TTC549 (cell line): ENCODE measurements around the gene TTLL11.

Source experiments
- FAIRE-seq: peaks from 2 replicates; lab custom pipeline; 2012; peaks lifted over from hg19 to GRCh38; lab: Jason Lieb, UNC

Gene TTLL11

DNA sequence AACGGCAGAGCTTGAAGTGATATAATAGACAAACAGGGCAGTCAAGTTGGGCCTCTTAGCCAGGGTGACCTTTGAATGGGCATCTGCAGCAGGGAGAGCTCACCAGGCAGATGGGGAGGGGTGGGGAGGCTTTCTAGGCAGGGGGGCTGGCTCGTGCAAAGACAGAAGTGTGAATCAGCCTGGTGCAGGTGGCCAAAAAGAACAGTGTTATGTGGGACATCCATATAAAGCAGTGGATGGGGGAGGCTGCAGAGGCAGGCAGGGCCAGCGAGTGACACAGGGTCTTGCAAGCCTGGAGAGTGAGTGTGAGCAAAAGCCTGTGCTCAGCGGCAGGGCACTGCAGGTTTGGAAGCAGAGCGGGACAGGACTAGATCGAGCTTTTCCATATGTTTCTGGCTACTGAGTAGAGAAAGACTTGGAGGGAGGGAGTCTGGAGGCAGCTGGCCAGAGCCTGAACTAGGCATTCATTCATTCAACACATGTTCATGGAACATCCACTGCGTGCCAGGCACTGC, 14.2 kb upstream of the TTLL11 start:
- FAIRE-seq = no peak

DNA sequence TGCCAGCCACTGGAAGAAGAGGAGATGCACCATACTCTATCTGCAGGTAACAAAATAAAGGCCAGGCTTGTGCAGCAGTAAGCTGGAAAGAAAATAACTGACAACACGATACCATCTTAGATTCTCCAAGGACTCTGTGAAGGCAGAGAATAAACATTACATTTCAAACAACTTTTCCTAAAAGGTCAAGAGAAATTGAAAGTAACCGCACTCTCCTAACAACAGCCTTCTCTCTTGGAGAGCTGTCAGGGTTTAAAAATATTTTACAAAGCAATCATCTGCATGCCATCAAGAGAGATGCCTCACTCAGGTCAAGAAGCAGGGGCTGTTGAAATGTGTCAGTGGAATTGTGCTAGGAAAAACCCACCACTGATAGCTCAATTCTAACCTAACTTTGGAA, 13.5 kb upstream of the TTLL11 start:
- FAIRE-seq = no peak

DNA sequence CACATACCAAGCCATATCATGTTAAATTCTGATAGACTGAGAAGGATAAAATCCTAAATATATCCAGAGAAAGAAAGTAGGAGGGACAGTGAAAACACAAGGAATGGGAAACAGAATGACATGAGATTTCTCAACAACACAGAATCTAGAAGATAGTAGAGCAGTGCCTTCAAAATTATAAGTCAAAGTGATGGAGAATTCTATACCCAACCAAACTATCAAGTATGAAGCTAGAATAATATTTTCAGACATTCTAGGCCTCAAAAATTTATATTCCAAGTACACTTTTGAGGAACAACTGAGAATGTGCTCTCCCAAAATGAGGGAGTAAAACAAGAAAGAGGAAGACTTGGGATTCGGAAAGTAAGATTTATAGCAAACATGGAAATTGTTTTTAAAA, 10.9 kb upstream of the TTLL11 start:
- no peak for FAIRE-seq

DNA sequence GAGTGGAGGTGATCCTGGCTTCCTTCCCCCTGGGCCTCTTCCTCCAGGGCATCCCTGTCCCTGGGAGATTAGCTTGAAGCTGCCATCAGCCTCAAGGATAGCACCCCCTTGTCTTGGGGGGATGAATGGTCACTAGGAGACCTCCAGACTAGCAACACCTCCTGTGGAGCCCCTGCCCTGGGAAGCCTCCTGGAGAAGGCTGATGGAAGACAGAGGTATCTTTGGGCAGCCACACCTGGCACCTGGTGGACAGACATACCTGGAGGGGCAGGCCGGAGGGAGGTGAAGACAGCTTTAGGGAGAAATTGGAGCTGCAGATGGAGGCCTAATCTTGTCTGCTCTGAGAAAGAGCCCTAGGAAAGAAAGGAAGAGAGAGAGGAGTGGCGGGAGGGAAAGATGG, 9.0 kb upstream of the TTLL11 start:
- FAIRE-seq = no peak

DNA sequence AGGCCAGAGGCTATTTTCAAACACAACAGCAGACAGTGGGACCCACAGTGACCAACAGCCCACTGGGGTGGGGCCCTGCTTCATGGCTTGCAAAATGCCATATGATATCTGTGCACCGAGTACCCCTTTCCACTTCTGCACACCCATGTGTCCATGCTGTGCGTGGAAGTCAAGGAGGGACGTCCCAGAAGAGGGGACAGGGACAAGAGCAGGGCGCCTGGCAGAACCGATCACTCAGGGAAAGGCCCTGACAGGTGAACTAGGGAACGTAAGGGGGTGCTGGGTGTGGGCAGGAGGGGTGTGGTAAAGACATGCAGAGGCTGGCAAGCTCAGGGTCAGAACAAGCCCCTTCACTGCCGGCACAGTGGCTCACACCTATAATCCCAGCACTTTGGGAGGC, 7.6 kb upstream of the TTLL11 start:
- FAIRE-seq = no peak

DNA sequence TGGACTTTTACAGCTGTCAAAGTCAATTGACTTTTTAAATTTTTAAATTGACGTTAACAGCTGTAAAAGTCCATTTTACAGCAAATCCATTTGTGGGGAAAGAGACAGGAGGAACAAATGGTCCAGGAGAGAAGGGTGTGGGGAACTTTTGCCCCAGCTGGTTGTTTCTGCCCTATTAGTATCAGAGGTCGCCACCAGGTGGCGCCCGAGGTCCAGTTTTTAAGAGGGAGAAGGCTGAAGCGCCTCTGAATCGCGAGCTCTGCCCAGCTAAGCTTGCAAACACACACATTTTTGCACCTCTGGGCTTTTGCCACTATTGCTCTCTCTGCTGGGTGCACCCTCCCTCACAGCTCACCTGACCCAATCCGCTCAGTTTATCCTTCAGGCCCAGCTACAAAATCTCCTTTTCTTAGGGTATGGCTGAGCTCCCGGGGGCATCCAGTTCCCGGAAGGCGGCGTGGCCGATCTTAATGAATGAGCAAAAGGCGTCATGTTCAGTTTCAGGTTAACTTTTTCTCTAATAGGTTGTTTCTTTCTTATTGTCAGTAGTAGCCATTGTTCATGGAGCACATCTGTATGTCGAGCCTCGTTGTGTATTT, 6.3 kb upstream of the TTLL11 start:
- FAIRE-seq = no peak

DNA sequence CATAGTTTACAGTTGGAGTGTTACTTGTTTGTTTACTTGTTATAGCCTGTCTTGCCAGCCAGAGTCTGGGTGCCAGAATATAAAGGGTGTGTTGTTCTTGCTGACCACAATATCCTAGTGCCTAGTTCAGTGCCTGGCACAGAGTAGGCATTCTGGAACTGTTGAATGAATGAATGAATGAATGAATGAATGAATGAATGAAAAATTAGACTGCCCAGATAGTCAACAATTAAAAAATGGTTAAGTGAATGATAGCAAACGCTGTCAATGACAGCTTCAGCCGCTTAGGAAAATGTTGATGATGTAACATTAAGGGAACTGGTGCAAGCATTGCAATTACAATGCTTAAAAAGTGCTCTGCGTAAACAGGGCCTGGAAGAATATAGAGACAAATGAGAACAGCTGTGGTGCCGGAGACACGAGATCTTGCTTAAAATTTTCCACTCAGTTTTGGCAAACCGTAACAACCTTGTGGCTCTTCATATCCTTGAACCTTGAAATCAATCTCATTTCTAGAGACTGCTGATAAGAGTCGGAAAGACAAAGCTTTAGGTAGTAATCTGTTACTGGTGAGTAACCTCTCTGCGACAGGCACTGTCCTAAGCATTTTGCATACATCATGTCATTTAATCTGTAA, 4.7 kb upstream of the TTLL11 start:
- no peak for FAIRE-seq

DNA sequence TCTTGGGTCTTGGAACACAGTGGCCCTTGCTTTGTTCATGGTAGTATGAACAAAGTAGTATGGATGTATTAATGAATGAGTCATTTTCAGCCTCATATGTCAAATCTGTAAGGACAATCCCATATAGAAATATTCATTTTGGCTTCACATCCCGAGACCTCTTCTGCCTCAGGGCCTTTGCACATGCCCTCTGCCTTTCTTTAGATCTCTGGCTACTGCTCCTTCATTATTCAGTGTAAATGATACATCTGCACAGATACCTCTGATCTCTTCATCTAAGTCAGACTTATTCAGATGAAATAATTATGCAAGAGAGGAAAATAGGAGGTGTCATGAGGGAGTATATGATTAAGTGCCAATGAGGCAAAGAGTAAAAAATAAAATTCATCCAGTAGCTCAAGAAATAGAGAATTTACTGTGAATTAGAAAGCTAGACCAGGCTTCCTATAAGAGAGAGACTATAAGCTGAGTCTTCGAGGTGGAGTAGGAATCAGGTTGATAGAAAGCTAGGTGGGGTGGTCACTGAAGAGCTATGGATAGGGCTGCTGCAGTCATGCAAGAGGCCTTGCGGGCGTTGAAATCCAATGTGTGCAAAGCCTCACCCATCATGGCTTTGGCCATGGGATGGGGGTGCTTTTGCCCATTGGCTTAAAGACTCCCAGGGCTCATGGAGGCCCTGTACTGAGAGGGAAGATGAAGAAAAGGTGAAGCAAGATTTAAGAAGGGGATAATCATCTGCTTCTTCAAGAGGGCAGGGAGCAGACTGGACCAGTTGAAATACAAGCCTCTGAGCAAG, 3.7 kb upstream of the TTLL11 start:
- FAIRE-seq = no peak

DNA sequence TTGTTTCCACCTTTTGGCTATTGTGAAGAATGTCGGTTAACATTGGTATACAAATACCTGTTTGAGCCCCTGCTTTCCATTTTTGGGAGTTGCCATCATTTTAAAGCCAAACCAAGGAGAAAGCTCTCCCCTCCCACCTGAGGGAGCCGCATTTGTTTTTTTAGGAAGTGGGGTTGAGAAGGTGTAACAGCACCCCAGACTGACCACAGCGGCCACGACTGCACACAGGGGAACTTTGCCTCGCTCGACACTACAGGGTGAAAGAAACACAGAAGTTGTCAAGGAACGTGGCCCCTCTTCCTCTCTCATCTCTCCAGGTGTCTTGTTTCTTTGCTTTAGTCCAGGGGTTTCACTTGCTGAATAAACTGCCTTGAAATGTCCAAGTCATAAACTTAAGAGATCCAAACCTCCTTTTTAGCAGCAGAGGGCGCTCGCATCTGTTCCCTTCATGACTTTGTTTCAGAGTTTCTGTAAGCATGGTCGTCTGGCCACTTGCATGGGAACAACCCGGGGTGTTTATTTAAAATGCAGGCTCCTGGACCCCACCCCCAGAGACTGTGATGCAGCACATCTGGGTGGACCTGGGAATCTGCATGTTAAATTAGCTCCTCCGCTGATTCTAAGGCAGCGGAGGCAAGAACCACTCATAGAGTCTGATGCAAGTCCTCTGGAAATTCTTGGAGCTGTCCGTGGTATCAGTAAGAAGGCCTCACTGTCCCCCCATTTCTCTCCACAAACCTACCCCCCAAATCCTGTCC, 2.1 kb upstream of the TTLL11 start:
- no peak for FAIRE-seq

DNA sequence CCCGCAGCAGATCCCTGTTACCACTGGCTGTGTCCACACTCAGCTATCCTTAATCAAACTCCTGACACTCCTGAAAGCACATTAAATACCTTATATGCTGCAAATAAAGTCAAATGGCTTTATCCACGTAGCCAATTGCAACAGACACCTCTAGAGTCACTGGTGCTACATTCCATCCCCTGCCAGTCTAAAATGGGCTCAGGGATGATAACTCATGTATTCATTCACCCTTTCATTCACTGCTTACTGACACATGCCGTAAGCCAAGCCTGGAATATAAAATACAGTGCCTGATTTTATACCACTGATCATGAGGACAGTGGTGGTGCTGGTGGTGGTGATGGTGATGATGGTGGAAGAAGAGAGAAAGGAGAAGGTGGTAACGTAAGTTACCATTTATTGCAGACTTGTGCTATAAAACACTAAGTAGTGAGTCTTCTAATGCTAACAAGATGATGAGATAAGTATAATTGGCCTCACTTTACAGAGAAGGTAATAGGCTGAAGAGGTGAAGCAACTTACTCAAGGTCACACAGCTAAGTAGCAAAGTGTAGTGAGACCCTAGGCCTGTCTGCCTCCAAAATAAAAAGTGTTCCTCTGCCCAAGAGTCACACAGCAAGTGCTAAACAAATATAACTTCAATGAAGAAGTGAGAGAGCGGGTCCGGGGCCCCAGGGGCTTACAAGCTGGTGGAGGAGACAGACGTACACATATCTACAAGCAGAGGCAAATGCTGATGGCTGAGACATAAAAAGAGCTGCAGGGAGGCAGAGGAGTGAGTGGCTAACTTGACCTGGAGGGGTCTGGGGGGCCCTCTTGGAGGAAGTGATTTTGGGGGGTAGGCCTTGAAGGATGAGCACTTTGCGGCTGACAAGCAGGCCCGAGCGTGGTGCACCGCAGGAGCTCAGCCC, 1.2 kb downstream of the TTLL11 start:
- FAIRE-seq = no peak

DNA sequence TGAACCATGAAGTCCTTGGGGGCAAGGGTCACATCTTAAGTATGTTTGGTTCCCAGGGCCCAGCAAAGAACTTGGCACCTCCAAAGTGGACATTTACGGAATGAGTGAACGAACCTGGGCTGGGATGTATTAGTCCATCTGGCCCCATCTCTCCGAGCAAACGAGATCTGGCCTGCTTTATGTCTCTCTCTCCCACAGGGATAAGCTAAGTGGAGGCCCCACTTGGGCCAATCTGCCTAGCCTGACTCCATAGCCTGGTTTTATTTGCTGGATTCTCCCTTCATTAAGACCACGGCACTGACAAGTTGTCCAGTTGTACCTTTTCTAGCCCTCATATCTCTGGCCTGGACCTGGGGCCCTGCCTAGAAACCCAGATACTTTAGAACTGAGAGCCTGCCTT, 2.1 kb downstream of the TTLL11 start:
- no peak for FAIRE-seq

DNA sequence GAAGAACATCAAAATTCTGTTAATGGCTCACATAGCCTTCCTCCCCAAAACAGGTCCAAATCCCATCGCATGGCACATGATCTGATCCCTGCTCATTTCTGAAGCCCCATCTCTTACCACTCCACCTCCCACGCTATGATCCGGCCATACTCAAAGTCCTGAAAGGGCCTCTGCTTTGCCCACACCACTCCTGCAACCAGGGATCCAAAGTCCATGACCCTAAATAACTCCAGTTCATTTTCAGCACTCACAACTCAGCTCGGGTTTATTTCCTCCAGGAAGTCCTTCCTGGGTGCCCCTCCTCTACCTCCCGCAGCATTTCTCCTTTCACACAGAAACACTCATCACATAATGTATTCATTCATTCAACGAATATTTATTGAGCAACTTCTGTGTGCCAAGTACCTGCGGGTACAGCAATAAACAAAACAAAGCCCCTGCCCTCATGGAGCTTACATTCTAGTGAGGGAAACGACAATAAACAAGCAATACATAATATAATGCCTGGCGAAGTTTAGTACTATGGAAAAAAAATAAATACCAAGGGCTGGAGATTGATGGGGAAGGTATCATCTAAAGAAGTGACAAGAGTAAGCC, 2.7 kb downstream of the TTLL11 start:
- no peak for FAIRE-seq

DNA sequence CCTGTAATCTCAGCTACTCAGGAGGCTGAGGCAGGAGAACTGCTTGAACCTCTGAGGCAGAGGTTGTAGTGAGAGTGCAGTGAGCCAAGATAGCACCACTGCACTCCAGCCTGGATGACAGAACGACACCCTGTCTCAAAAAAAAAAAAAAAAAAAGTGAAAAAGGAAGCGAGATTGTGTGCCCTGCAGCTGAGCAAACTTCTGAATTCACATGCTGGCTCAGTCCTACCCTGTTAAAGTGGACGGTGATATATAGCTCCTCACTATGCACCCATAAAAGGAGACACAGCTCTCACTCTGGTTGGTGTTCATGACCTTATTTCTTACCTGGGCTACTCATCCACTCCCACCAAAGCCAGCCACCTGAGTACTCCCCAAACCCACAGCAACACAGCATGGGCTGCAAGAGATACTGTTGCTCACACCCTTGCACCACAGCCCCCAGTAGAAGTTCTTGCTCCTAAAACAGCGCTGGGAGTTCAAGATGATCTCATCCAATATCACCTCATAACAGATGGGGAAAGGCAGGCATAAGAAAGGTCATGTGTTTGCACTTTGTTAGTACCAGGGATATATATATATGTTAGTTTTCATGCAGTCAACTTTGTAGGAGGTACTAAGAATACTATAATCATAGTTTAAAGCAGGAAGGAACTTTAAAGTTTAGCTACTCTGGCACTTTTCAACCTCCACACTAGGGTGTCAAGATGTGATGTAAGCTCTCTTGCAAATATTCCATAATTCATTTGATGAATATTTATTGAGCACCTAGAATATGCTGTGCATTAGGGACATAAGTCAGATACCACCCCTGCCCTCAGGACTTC, 4.0 kb downstream of the TTLL11 start:
- FAIRE-seq = no peak

DNA sequence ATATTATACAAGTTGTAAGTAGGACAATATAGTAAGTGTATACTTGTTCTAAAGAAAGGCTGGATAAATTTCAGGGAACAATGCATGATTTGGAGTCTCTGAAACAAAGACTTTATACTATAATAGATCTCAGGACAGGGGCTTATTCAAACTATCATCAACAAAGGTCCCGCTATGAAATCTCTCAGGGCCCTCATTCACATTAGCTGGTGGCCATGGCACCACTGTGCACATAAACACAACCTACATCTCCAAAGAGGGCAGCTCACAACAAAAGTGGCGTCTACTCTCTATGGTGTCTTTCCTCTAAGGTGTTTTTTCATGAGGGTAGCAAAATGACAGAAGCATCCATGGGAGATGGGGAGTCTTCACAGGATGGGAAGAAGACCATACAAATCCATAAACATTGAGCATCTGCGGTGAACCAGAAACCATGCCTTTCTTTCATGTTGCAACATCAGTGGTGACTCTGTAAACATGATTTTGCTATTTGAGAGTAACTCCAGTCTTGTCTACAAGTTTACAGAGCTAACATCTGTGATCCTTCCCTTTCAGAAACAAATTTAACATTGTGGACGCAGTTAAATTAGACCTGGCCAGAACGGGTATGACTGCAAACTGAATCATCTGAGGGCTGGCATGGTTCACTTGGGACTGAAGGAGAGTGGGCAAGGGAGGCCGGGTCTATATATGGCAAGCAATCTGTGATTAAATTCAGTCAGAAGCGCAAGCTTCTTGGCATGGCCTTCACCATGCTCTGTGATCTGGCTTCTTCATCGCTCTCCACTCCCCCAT, 5.5 kb downstream of the TTLL11 start:
- FAIRE-seq = no peak

DNA sequence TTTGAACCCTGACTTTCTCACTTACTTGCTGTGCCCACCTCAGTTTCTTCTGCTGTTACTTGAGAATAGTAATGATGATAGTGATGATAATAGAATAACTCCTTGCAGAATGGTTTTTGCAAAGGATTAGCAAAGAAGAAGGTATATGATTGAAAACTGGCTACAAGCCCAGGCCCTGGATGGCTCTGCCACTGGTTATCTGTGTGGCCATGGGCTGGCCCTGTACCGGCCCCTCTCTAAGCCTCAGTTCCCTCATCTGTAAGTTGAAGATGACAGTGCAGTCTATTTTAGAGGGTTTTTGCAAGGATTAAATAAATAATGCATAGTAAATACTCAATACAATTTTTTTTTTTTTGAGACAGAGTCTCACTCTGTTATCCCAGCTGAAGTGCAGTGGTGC, 6.2 kb downstream of the TTLL11 start:
- no peak for FAIRE-seq

DNA sequence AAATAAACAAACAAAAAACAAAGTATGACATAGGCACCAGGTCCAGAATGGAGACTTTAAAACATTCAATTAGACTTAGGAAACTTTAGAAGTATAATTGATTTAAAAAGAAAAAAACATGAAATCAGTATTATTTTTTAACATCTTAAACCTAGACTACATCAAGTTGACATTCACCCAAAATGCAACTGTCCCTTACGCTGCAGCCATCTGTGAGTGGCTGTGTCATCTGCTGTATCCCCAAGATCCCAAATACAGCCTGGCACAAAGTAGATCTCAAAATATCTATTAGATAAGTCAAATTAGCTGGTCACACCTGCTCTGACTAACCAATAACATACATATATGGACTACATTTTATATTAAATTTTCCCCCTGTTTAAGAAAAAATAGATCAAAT, 7.8 kb downstream of the TTLL11 start:
- FAIRE-seq = no peak

DNA sequence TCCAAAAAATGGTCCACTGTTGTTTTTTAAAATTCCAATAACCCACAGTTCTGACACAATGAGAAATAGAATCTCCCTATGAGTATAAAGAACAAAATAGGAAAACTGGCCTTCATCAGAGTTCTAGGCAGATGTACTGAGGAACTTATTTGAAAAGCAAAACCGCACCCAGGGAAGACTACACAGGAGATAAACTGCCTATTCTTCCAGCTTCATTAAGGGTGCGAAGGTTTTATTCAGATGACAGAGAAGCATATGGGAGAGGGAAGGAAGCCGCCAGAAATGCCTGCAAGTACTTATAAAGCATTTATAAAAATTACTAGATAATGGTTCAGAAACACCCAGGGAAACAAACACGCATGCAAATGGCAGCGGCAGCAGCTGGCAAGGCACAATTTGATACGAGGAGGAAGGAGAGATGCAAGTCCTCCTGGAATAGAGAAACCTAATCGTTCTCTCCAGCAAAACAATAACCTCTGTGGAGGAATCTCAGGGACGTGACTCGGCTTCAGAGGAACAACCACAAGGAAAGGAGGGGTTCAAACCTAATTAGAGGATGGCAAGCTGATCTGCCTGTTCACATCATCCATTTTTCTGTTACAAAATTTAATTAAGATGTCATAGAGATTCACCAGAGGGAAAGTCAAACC, 9.0 kb downstream of the TTLL11 start:
- FAIRE-seq = no peak

DNA sequence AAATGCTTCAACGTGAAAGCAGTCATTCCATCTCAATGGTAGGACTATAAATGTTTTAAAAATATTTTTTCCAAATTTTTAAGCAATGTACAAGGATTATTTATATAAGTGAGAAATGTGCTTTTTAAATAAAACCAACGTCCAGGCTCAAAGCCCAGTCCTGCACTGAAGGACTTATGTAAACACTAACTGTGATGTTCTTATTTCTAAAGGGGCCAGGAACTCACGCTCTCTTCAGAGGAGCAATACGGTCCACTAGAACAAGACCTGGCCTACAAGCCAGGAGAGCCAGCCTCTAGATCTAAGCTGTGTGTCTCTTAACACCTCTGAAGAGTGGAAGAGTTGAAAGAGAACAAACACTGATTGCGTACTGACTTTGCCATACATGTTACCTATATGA, 12.1 kb downstream of the TTLL11 start:
- no peak for FAIRE-seq

DNA sequence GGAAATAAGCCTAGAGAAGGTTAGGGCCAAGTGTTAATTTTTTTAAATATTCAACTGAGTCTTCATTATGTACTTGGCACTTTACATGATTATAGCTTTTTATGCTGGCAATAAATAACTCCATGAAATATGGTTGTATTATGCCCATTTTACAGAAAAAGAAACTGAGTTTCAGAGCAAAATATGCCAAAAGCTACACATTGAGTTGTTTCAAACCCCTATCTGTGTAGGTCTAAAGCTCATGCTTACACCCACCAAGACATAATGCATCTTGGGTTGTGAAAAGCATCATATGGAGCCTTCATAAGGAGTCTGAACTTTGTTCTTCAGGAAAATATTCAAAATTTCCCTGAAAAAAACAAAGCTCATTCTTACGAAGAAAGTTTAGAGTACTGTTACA, 14.6 kb downstream of the TTLL11 start:
- FAIRE-seq = no peak
